HG03060 (cell line): ENCODE results near the gene ZNF148.

ENCODE experiments used
- ATAC-seq: cut with Tn5 transposase; IDR thresholded peaks from one replicate; pipeline ENCODE4 v1.9.1; 2021; ENCODE audit warnings: low read depth, moderate number of reproducible peaks; ENCODE audit not compliant: unreplicated experiment

Gene ZNF148

GRCh38 chr3:125337506-125337905 is 37.6 kb downstream of the ZNF148 start:
- no peak for ATAC-seq

- no peak for ATAC-seq
Measured at GRCh38 chr3:125334675-125335560, 40.2 kb downstream of the ZNF148 start.

DNA sequence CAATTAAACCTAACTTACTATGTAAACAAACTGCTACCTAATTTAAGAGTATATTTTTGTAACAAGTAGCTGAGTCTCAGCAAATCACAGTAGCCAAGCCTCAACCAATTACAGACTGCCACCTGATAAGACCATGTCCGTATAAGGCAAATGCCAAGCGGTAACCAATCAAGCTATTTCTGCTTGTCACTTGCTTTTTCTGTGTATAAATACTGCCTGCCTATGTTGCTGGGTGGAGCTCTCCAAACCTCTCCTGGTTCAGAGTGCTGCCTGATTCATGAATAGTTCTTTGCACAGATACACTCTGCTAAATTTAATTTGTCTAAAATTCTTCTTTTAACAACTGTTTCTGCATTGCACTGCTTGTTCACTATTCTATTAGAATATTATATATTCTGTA is 42.6 kb downstream of the ZNF148 start:
- ATAC-seq, result no peak

DNA sequence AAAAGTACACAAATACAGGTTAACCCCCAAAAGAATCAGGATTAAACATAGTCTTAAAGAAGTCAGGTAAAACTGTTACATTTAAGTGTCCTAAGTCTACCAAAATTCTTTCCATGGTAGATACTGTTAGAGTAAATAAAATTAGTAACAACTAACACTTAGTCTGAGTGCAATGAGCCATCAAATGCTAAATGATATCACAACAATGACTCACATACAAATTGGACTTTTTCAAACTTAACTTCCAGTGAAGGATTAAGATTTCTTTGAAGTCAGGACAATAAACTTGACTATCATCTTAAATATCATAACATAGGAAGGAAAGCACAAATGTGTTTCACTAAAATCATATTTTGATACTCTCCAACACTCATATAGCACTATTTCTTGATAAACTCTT is 43.9 kb downstream of the ZNF148 start:
- no peak for ATAC-seq

- ATAC-seq, result no peak
Measured at GRCh38 chr3:125326957-125327356, 48.2 kb downstream of the ZNF148 start.

DNA sequence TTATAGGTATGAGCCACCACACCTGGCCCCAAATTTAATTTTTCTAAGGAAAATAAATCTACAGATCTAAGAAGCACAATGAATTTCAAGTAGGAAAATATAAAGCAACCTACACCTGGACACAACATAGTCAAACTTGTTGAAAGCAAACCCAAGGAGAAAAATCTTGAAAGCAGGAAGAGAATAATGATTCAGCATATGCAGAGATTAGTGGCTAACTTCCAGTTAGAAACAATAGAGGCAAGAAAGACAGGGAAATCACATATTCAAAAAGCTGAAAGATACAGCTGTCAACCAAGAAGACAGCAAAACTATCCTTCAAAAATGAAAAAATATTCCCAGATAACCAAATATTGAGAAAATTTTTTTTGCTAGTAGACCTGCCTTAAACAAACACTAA is 49.4 kb downstream of the ZNF148 start:
- ATAC-seq, result no peak

DNA sequence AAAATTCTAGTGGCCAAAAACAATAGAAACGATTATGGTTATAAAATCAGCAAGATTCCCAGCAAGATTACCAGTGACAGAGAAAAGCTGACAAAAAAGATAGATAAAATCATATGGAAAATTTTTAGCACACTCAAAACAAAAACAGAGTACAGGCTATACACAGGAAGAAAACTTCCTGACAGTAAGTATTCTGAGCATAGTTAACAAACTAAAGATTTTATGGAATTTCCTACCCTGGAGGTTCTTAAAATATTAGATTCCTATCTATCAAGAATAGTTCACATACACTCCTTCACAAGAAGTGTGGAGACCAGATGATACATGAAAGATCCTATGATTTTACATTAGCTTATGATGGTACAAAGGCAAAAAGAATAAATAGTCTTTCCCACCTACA is 50.8 kb downstream of the ZNF148 start:
- ATAC-seq, result no peak

DNA sequence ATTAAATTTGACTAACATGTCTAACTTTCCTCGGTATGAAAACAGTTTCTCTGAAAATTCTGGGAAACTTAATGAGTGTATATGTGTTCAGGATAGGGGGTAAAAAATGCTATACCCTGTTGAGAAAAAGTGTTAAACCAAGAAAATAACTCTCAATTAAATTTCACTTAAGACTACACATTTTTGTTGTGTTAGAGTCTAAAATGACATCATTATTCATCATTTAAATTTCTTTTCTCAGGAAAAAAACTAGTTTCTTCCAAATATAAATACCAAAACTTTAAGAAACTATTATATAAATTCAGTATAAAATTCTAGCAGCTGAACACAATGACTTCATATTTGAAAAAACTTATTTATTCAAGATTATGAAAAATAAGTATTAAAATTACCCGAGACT is 52.2 kb downstream of the ZNF148 start:
- ATAC-seq, result no peak

DNA sequence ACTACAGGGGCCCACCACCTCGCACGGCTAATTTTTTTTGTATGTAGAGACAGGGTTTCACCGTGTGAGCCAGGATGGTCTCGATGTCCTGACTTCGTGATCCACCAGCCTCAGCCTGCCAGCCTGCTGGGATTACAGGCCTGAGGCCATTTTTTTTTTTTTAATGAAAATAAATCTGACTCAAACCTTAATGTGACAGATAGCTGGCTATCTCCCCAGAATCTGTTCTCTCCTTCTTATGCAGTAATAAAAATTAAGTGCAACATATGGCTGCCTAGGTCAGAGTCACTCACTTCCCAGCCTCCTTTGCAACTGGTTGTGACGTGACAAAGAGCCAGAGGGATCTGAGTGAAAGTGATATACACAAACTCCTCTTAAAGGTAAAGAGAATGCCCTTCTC is 53.0 kb downstream of the ZNF148 start:
- ATAC-seq, result no peak

DNA sequence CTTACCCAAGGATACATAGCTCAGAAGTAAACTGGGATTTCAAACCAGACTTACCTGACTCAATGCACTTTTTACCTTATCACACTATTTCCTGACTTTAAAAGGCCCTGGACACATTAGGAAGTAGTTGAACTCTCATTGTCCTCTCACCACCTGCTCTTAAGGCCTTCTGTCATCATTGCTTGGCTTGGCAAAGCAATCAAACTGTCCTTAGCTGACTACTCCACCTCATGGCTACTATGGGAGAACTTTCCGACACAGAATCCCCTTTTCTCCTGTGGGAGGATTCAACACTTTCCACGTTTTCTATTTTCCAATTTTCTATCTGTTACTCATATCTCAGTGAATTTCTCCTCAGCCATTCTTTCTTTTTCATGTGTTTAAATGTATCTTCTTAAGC is 55.4 kb downstream of the ZNF148 start:
- ATAC-seq, result no peak

DNA sequence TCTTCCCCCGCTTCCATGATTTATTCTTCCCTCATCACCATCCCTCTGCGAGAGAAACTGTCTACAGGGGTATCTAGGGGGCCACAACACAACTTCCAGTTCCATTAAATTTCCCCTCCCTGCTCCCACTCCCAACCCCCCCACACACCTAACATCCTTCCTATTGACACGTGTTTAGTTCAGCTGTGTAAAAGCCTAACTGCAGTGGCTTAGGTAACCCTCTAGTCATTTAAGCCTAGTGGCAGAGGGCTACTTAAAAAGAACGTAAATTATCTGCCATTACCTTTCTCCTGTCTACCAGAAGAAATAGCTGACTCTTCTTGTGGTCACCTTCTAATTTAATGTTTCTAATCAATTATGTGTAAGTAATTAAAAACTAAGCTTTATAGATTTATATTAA is 56.3 kb downstream of the ZNF148 start:
- no peak for ATAC-seq

DNA sequence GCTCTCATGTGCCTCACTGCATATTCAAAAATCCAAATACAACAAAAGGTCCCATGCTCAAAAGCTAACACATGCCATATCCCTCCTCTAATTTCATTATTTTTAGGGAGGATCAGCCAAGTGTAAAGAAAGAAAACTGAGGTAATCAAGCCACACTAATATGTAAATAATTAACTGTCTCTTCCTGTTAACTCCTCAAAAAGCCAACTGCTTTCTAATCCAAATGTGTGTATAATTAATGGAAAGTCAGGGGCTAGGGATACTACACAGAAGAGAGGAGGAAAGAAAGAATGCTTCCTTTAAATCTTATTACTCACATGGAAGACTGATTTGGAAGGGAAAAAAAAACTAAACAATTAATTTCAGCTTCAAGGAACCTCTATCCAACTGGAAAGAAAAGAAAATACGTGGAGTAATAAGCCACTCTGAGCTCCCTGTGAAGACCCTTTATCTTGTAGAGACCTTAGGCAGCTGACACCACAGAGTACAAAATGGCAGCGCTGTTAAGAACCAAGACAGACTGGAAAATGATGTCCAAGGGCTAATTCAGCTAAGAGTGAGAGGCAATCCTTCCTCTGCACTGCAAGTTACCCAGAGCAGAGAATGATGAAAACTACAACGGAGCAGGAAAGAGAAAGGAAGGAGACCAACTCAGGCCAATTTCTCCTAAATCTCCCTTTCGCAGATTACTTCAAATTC is 56.8 kb downstream of the ZNF148 start:
- no peak for ATAC-seq

DNA sequence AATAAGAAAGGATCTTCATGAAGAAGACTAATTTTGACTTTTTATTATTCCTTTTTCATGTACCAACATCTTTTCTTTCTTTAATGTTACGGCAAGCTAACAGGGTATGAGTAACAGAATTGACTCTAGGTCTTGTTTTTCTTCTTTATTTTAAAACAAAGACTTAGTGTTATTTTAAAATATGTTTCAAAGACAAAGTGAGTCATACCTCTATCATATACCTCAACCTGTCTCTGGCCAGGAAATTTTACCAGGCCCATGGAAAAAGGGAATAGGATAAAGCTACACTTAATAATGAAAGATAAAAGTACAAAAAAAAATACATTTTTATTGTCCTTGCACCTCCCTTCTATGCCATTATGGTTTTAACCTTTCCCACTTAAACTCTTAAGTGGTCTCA is 57.4 kb downstream of the ZNF148 start:
- ATAC-seq, result no peak

GRCh38 chr3:125316949-125317348 is 58.2 kb downstream of the ZNF148 start:
- no peak for ATAC-seq

GRCh38 chr3:125316246-125316645 is 58.9 kb downstream of the ZNF148 start:
- ATAC-seq, result no peak

GRCh38 chr3:125313060-125313635 is 62.0 kb downstream of the ZNF148 start:
- ATAC-seq, result no peak

DNA sequence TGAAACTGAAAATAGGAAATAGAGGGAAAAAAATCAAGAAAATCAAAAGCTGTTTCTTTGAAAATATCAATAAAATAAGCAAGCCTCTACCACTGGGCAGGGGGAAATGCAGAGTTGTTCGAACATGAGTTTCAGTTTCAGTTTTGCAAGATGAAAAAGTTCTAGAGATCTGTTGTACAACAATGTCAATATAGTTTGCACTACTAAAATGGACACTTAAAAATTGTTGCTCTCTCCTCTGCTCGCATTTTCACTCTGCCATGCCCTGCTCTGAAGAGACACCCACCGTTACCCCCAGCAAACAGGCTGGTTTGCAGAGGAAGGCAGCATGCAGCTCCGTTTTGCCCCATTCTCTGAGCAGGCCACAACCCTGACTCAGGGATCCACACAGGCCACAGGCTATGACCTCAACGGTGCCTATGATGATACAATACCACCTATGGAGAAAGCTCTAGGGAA is 64.5 kb downstream of the ZNF148 start:
- no peak for ATAC-seq

DNA sequence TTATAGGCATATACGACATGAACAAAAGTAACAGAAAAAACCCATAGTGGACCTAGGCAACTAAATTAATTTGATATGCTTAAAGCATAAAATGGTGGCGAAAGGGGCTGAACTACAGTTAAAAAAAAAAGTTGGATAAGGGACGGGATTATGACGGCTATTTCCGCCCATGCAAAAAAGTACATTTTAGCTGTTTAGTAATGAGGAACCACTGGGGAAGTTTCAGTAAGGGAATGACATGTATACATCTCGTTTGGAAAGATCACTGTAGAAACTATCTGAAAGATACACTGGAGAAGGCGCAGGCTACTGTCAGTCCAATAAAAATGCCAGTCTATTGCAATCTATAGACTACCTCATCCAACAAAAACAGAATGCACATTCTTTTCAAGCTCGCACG is 65.6 kb downstream of the ZNF148 start:
- no peak for ATAC-seq

DNA sequence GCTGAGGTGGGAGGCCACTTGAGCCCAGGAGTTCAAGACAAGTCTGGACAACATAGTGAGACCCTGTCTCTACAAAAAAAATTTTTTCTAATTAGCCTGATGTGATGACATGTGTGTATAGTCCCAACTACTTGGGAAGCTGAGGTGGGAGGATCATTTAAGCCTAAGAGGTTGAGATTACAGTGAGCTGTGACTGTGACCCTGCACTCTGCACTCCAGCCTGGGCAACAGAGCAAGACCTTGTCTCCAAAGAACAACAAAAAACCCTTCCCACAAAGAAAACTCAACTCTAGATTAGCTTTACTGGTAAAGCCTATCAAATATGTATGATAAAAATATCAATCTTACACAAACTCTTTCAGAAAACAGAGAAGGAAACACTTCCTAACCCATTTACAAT is 68.5 kb downstream of the ZNF148 start:
- ATAC-seq, result no peak

- ATAC-seq, result no peak
Measured at GRCh38 chr3:125302932-125303331, 72.2 kb downstream of the ZNF148 start.

- no peak for ATAC-seq
Measured at GRCh38 chr3:125300416-125300815, 74.7 kb downstream of the ZNF148 start.

DNA sequence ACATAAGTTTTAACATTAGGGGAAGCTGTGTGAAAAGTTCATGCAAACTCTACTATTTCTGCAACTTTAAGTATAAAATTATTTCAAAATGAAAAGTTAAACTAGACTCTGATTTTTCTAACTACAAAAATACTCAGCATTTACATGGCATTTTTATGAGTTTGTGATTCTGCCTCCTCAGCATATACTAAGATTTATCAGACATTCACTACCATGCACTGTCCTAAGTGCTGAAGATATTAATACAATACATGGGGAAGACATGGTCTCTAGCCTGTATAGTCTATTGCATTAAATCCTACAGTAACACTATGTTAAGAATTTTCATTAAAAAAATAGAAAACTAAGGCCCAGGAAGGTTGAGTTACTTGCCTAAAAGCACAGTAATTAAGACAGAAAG is 80.7 kb downstream of the ZNF148 start:
- ATAC-seq, result no peak
